Stomach (tissue), 9 donors: ENCODE measurements around the gene FAIM2. TPM values are rescaled to one million over a fixed set of nuclear protein-coding genes. Genes with fewer than 3 reads are reported as not detected.
A peak's percentile ranks its signal among the peaks of the same experiment; 100 is the strongest.
"Not testable (repeated sequence)": the region's sequence is repeated elsewhere in the genome, so short reads cannot be mapped to it uniquely, and the experiment has no call there.

Experiments
- DNase-seq, 2 donors: peaks; one replicate each; pipeline versions ENCODE4 v3.0.0 to v3.0.0-alpha.2; 2013 to 2019
- H3K27ac ChIP-seq, 5 donors: fragments of 200-600 bp in 4 of 5; sonication (generic) in 4 of 5; one replicate each; pipeline ENCODE4 v1.5.1; 2013 to 2019; ENCODE audit warnings: mild to moderate bottlenecking in 1 of 5, moderate library complexity in 1 of 5
- H3K27me3 ChIP-seq, 3 donors: fragments of 200-600 bp; sonication (generic); one replicate each; pipeline ENCODE4 v1.5.1; 2017 to 2019; ENCODE audit warnings: mixed run types in 1 of 3
- H3K36me3 ChIP-seq, 4 donors: fragments of 200-600 bp; sonication (generic); 1 replicate in 3 of 4; 2 replicates in 1 of 4; pipeline ENCODE4 v1.5.1; 2016 to 2019
- H3K4me1 ChIP-seq, 4 donors: fragments of 200-600 bp; sonication (generic); one replicate each; pipeline ENCODE4 v1.5.1; 2016 to 2019
- H3K4me3 ChIP-seq, 4 donors: fragments of 200-600 bp; sonication (generic) in 3 of 4; one replicate each; pipeline ENCODE4 v1.5.1; 2016 to 2019; ENCODE audit warnings: mild to moderate bottlenecking in 1 of 4
- H3K9me3 ChIP-seq, 4 donors: fragments of 200-600 bp; sonication (generic); one replicate each; pipeline ENCODE4 v1.5.1; 2016 to 2019
- EP300 ChIP-seq: sonication (generic); formaldehyde crosslinking; IDR thresholded peaks from one replicate; pipeline ENCODE4 v1.6.1; 2017; ENCODE audit warnings: antibody characterized with exemption
- POLR2A ChIP-seq, 4 donors: fragments of 450-650 bp; IDR thresholded peaks; one replicate each; pipeline ENCODE4 v1.6.1; 2016; ENCODE audit warnings: antibody characterized with exemption in 4 of 4, control low read depth in 2 of 4, mild to moderate bottlenecking in 1 of 4, moderate library complexity in 1 of 4
- POLR2AphosphoS5 ChIP-seq, 3 donors: sonication (generic); formaldehyde crosslinking; IDR thresholded peaks; one replicate each; pipeline ENCODE4 v1.6.1; 2016; ENCODE audit warnings: antibody characterized with exemption in 3 of 3
- WGBS, 5 donors: extraction: QIAGEN DNeasy Blood & Tissue Kit in 3 of 5; methylation state at CpG; one replicate each; pipeline versions ENCODE4 v1.1.5 to v1.1.7; 2013 to 2018; 5-methylcytosine and 5-hydroxymethylcytosine counted together
- intact Hi-C: fragments of 100-400 bp; cut with DNase I; formaldehyde crosslinking; loops from one replicate; pipeline ENCODE4 v1.15.1; 2023; ENCODE audit warnings: low total_unique reads
- polyA plus RNA-seq, 3 donors: library from polyadenylated mRNA; stranded (reverse); fragments of 200-250 nt; gene quantifications; one replicate each; pipeline ENCODE4 v1.2.3, GENCODE V29; 2013
- total RNA-seq, 5 donors: library from RNA; depleted of rRNA; stranded (reverse); fragments of >200 nt; gene quantifications; one replicate each; pipeline versions ENCODE4 v1.1.0 to v1.2.3, GENCODE V29; 2014 to 2016
- TF ChIP-seq, protein P1 (sequence below), 7 experiments: fragments of 450-650 bp in 4 of 7; fragments of 200-600 bp in 3 of 7; sonication (generic) in 3 of 7; IDR thresholded peaks; one replicate each; pipeline ENCODE4 v1.5.1; 2016 to 2019; ENCODE audit warnings: antibody characterized with exemption in 7 of 7, control low read depth in 2 of 7, mild to moderate bottlenecking in 1 of 7
- donor health status: healthy with polysubstance abuse.
- donor health status: Bipolar disorder and iron deficiency.
- donor health status: healthy.

The FAIM2 gene
- total and polyA plus RNA-seq, 8 donors, result 1.1 to 44.6 (median 2.0) TPM

DNA sequence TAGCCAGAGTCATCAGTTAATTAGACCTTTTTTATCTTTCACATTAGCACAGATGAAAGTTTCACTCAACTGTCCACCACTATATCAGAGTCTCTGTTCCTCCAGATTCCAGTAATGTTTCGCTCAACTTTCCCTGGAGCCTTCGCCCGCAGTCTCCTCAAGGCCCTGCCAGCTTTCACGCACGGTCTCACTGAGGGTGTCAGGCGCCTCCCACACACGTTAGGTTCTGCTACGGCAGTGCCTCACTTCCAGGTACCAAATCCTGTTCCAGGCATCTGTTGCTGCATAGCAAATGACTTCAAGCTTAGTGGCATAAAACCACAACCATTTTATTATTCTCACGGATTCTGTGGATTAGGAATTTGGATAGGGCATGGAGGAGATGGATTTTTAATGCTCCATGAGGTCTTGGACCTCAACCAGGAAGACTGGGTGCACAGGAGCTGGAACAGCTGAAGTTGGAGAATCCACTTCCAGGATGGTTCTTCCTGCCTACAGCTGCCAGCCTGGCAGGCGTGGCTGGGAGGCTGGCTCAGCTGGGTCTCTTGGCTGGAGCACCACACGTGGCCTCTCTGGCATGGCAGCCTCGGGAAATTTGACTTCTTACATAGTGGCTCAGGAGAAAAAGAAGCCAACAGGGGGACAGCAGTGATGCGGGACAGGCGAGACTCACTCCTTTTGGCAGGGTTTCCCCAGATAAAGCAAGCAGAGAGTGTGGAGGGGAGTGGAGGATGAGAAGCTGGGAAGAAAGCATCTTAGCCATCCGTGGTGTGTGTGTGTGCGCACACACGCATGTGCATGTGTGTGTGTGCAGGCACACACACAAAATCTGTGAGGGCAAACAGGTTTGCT lies 39.5 kb downstream of the FAIM2 start:
- Histone ChIP-seq H3K27me3 (peaks cover 0 to 11% (median 0%) of the 10 kb centered on the region in 3 donors), H3K9me3 (no peaks in the 10 kb centered on the region), H3K36me3 (no peaks in the 10 kb centered on the region), H3K4me1 (peaks cover 21 to 24% (median 21%) of the 10 kb centered on the region in 4 donors), H3K27ac (no peak overlapping the region), H3K4me3 (no peak overlapping the region)
- intact Hi-C loops, result no loop called here
- WGBS, 5 donors, result 67 to 73% (median 70%) methylated on average over 17 of the region's 17 CpGs
- DNase-seq, result no peak
- TF ChIP-seq POLR2A (IDR thresholded peaks at IDR 0.05) (no peak), EP300 (no peak), POLR2AphosphoS5 (IDR thresholded peaks at IDR 0.05) (no peak)
- TF ChIP-seq, protein P1, sequence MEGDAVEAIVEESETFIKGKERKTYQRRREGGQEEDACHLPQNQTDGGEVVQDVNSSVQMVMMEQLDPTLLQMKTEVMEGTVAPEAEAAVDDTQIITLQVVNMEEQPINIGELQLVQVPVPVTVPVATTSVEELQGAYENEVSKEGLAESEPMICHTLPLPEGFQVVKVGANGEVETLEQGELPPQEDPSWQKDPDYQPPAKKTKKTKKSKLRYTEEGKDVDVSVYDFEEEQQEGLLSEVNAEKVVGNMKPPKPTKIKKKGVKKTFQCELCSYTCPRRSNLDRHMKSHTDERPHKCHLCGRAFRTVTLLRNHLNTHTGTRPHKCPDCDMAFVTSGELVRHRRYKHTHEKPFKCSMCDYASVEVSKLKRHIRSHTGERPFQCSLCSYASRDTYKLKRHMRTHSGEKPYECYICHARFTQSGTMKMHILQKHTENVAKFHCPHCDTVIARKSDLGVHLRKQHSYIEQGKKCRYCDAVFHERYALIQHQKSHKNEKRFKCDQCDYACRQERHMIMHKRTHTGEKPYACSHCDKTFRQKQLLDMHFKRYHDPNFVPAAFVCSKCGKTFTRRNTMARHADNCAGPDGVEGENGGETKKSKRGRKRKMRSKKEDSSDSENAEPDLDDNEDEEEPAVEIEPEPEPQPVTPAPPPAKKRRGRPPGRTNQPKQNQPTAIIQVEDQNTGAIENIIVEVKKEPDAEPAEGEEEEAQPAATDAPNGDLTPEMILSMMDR (IDR thresholded peaks at IDR 0.05), result no peak

DNA sequence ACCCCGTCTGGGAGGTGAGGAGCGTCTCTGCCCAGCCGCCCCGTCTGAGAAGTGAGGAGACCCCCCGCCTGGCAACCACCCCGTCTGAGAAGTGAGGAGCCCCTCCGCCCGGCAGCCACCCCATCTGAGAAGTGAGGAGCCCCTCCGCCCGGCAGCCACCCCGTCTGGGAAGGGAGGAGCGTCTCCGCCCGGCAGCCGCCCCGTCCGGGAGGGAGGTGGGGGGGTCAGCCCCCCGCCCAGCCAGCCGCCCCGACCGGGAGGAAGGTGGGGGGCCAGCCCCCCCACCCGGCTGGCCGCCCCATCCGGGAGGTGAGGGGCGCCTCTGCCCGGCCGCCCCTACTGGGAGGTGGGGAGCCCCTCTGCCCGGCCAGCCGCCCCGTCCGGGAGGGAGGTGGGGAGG lies 42.8 kb downstream of the FAIM2 start:
- WGBS, 5 donors, result 92 to 94% (median 93%) methylated on average over 8 to 27 of the region's 31 CpGs; no CpG with 5 or more reads in 1 of the 5 donors
- H3K4me1 ChIP-seq, DNase-seq, H3K36me3 ChIP-seq, H3K4me3 ChIP-seq, H3K27ac ChIP-seq, H3K9me3 ChIP-seq, intact Hi-C loops: not testable (repeated sequence)
- peaks cover 0 to 10% (median 0%) of the 10 kb centered on the region in 3 donors for H3K27me3 ChIP-seq

DNA sequence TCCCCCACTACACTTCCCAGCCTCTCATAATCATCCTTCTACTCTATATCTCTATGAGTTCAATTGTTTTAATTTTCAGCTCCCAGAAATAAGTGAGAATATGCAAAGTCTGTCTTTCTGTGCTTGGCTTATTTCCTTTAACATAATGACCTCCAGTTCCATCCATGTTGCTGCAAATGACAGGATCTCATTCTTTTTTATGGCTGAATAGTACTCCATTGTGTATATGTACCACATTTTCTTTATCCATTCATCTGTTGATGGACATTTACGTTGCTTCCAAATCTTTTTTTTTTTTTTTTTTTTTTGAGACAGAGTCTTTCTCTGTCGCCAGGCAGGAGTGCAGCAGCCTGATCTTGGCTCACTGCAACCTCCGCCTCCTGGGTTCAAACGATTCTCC lies 47.8 kb downstream of the FAIM2 start:
- H3K9me3 ChIP-seq, DNase-seq: not testable (repeated sequence)

DNA sequence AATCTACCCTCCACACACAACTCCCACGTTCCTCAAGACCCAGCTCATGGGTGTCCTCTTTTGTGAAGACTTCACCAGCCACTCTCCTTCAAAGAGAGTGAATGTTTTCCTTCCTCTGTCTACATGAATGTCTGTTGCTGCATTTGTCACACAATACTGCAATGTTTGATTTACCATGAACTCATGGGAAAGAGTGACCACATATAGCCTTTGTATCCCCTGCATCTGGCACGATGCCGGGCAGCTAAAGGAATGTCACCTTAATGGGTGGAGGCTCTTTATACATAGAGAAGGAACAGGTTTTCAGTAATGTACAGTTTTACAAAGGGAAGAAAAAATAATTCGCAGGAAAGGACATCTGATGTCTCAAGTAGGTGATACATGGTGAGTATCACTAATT lies 48.7 kb downstream of the FAIM2 start:
- peaks cover 0 to 12% (median 0%) of the 10 kb centered on the region in 3 donors for H3K27me3 ChIP-seq
- TF ChIP-seq POLR2AphosphoS5 (IDR thresholded peaks at IDR 0.05), result peak in 1 of 3 donors; percentile 57
- no peak for TF ChIP-seq EP300
- H3K9me3 ChIP-seq, result no peaks in the 10 kb centered on the region
- intact Hi-C loops, result no loop called here
- DNase-seq, result peak; percentile 64 to 85
- no peak overlapping the region for H3K4me3 ChIP-seq
- no peaks in the 10 kb centered on the region for H3K4me1 ChIP-seq
- peak overlapping the region in 1 of 5 donors; percentile 46 for H3K27ac ChIP-seq
- H3K36me3 ChIP-seq, result no peaks in the 10 kb centered on the region
- WGBS, 5 donors, result 36 to 71% (median 45%) methylated on average over 4 of the region's 4 CpGs

More for the DNA sequence above, 47.8 kb downstream of the FAIM2 start:
- H3K4me1 ChIP-seq, H3K27me3 ChIP-seq, H3K4me3 ChIP-seq, H3K36me3 ChIP-seq, intact Hi-C loops, H3K27ac ChIP-seq: not testable (repeated sequence)
- 91 to 97% (median 95%) methylated on average over 4 of the region's 4 CpGs for WGBS, 5 donors

DNA sequence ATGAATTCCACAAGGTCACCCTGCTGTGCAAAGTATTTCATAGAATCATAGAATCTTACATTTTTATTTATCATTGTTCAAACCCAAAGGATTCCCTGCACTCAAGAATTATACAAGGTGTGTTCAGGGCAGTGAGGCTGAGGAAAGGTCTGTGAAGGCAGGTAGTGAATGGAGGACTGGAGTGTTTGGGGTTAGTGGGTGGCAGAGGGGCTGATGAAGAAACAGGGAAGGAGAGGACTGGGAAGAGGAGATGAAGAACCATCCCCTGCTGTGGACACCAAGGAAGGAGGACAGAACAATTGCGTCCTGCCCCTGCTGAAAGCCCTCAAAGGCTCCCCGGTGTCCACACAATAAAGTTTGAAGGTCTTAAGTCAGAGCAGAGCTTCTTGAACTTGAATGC lies 50.0 kb downstream of the FAIM2 start:
- no peak overlapping the region for H3K27ac ChIP-seq
- WGBS, 5 donors, result 62 to 87% (median 84%) methylated on average over 2 of the region's 2 CpGs
- intact Hi-C loops, result no loop called here
- no peaks in the 10 kb centered on the region for H3K36me3 ChIP-seq
- TF ChIP-seq POLR2AphosphoS5 (IDR thresholded peaks at IDR 0.05), result no peak
- TF ChIP-seq, protein P1 (IDR thresholded peaks at IDR 0.05), result no peak
- TF ChIP-seq EP300, result no peak
- TF ChIP-seq POLR2A (IDR thresholded peaks at IDR 0.05), result no peak
- no peak for DNase-seq
- H3K9me3 ChIP-seq, result no peaks in the 10 kb centered on the region
- H3K4me3 ChIP-seq, result no peak overlapping the region
- H3K4me1 ChIP-seq, result no peaks in the 10 kb centered on the region
- peaks cover 0 to 18% (median 0%) of the 10 kb centered on the region in 3 donors for H3K27me3 ChIP-seq

DNA sequence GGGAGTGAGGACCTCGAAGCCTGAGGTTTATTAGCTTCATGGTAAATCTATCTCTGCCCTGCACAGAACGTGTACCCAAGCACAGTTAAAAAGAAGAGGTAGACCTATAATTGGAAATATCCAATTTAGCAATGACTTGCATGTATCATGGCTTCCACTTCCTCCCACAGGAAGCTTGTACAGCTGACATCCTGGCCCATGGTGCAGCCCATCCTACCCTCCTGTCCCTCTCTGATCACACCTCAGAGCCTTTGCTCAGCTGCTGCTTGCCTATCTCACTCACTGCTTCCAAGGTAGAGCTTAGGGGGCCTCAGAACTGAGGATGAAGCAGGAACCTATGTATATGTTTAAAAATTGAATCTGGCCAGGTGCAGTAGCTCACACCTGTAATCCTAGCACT lies 56.5 kb downstream of the FAIM2 start:
- intact Hi-C loops, result no loop called here
- WGBS, 5 donors, result 45 to 68% (median 64%) methylated on average over 2 of the region's 2 CpGs
- Histone ChIP-seq H3K27ac (no peak overlapping the region), H3K27me3 (peaks cover 0 to 34% (median 0%) of the 10 kb centered on the region in 3 donors), H3K4me3 (no peak overlapping the region), H3K36me3 (no peaks in the 10 kb centered on the region), H3K9me3 (no peaks in the 10 kb centered on the region), H3K4me1 (peaks cover 5 to 9% (median 7%) of the 10 kb centered on the region in 4 donors)
- TF ChIP-seq POLR2AphosphoS5 (IDR thresholded peaks at IDR 0.05), result no peak
- TF ChIP-seq POLR2A (IDR thresholded peaks at IDR 0.05), result no peak
- TF ChIP-seq, protein P1 (IDR thresholded peaks at IDR 0.05), result no peak
- no peak for TF ChIP-seq EP300
- DNase-seq, result no peak
